GM18873 (cell line): ENCODE measurements around the gene GBP1.
"Not testable (repeated sequence)": the region's sequence is repeated elsewhere in the genome, so short reads cannot be mapped to it uniquely, and the experiment has no call there.

ENCODE experiments used
- ATAC-seq: cut with Tn5 transposase; IDR thresholded peaks from one replicate; pipeline ENCODE4 v1.9.1; 2021; ENCODE audit warnings: mild to moderate bottlenecking, moderate library complexity, moderate number of reproducible peaks; ENCODE audit not compliant: unreplicated experiment, low FRiP score

Gene GBP1, protein sequence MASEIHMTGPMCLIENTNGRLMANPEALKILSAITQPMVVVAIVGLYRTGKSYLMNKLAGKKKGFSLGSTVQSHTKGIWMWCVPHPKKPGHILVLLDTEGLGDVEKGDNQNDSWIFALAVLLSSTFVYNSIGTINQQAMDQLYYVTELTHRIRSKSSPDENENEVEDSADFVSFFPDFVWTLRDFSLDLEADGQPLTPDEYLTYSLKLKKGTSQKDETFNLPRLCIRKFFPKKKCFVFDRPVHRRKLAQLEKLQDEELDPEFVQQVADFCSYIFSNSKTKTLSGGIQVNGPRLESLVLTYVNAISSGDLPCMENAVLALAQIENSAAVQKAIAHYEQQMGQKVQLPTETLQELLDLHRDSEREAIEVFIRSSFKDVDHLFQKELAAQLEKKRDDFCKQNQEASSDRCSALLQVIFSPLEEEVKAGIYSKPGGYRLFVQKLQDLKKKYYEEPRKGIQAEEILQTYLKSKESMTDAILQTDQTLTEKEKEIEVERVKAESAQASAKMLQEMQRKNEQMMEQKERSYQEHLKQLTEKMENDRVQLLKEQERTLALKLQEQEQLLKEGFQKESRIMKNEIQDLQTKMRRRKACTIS

GRCh38 chr1:89065079-89065868 lies at the start of gene GBP1:
GBP1 (minus strand) TSS chr1:89065208; CDS start chr1:89063234, 1,974 bp downstream.
- ATAC-seq: peak; percentile 53

- ATAC-seq: no peak
Observed at GRCh38 chr1:89114662-89115061, 49.7 kb upstream of the GBP1 start.

- ATAC-seq: no peak
Observed at GRCh38 chr1:89112871-89113613, 48.0 kb upstream of the GBP1 start.

GRCh38 chr1:89104687-89105086 lies 39.7 kb upstream of the GBP1 start:
- no peak for ATAC-seq

DNA sequence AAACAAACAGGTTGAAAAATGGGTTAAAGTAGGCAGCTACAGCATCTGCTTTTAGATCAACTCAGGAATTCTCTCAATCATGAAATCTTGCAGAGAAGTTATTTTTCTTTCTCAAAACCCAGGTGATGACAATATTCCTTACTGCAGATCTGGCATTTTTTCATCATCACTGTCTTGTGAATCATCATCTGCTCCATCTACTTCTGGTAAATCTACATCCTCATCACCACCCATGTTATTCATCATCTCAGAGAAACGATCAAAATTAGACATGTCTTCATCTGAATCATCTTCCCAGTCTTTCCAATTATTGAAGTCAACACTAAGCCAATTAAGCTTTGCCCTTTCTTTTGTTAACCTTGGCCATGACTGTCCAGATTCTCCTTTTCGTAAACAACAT lies 39.1 kb upstream of the GBP1 start:
- no peak for ATAC-seq

DNA sequence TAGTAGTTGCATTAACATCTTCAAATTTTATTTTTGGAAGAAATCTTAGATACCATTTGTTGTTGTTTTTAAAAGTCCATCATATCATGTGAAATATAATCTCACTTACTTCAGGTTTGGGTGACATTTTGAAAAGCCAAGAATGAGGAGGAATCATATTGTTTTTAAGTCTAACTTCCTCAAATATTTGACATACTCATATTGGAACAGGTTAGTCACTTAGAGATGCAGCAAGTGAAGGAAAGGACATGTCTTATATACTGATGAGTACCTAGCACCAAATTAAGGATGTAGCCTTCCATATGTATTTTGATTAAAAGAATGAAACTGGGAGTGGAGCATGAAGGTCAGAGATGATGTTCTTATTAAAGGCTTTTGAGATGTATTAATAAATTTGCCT lies 37.0 kb upstream of the GBP1 start:
- ATAC-seq: no peak

- no peak for ATAC-seq
Observed at GRCh38 chr1:89100412-89100811, 35.4 kb upstream of the GBP1 start.

DNA sequence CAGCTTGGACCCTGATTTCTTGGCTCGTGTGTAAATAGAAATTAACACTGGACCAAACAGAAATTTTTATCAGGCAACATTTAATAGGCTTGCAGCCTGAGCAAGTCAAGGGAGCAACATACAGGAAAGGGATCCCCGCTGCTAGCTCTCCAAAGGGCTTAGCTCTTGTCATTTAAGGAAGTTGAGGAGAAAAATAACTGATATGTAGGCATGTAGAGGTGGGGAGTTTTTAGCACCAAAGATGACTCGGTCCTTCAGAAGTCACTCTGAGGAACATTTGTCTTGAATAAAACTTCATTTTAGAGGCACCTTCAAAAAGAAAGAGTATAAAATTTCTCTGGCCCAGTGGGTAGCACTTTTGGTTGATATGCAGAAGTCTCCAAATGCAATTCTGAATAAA lies 33.8 kb upstream of the GBP1 start:
- no peak for ATAC-seq

- ATAC-seq: no peak
Observed at GRCh38 chr1:89095737-89096136, 30.7 kb upstream of the GBP1 start.

GRCh38 chr1:89089962-89090361 lies 25.0 kb upstream of the GBP1 start:
- no peak for ATAC-seq

DNA sequence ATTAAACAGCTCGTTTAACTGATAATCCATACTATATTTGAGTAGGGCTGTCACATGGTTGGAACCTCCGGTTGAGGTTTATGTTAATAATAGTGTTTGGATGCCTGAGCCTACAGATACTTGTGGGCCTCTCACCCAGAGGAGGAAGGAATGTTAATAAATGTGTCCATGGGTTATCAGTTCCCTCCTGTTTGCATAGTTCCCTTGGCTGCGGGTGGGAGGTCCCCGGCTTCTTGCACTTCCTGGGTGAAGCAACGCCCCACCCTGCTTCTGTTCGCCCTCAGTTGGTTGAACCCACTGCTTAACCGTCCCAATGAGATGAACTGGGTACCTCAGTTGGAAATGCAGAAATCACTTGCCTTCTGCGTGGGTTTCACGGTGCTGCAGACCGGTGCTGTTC lies 23.6 kb upstream of the GBP1 start:
- ATAC-seq: no peak

- ATAC-seq: no peak
Observed at GRCh38 chr1:89087241-89087640, 22.2 kb upstream of the GBP1 start.

DNA sequence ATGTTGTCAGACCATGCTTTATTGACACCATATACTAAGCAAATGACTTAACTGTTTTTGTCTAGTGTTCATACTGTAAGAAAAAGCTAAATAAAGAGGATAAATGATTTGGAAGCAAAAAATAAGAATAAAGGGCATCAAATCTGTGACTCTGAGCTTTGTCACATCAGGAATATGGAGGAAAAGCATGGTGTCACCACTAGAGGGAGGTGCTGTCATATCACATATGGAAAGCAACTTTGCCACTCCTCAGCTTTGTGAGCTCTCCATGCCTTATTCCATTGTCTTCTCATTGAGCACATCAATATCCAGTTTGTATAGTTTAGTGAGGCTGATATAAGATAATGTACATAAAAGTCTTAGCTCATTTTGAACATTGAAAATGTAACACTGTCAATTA lies 20.8 kb upstream of the GBP1 start:
- ATAC-seq: no peak

DNA sequence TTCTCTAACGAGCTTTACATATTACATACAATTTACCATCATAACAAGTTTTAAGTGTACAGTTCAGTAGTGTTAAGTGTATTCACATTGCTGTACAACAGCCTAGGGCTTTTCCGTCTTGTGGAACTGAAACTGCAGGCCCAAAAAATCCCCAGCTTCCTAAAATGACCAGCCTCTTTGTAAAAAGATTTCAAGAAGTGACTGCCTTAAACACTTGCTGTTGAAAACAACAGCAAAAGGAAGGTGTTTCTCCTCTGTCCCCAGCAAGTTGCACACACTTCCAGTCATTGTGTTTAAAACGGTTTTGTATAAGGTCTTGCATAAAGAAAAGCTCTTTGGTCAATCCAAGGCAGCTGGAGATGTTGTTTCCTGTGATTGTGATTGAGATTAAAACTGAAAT lies 16.0 kb upstream of the GBP1 start:
- no peak for ATAC-seq

GRCh38 chr1:89080068-89080467 lies 15.1 kb upstream of the GBP1 start:
- not testable (repeated sequence) for ATAC-seq

DNA sequence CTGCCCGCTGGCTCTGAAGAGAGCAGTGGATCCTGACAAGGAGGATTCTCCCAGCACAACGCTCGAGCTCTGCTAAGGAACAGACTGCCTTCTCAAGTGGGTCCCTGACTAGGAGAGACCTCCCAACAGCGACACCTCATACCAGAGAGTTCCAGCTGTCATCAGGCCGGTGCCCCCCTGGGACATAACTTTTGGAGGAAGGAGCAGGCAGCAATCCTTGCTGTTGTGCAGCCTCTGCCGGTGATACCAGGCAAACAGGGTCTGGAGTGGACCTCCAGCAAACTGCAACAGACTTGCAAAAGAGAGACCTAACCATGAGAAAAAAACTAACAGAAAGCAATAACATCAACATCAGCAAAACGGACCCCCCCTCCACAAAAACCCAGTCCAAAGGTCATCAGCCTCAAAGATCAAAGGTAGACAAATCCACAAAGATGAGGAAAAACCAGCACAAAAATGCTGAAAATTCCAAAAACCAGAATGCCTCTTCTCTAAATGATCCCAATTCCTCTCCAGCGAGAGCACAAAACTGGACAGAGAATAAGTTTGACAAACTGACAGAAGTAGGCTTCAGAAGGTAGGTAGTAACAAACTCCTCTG lies 7.6 kb upstream of the GBP1 start:
- not testable (repeated sequence) for ATAC-seq

GRCh38 chr1:89070509-89070908 lies 5.5 kb upstream of the GBP1 start:
- no peak for ATAC-seq

- no peak for ATAC-seq
Observed at GRCh38 chr1:89069951-89070350, 4.9 kb upstream of the GBP1 start.

DNA sequence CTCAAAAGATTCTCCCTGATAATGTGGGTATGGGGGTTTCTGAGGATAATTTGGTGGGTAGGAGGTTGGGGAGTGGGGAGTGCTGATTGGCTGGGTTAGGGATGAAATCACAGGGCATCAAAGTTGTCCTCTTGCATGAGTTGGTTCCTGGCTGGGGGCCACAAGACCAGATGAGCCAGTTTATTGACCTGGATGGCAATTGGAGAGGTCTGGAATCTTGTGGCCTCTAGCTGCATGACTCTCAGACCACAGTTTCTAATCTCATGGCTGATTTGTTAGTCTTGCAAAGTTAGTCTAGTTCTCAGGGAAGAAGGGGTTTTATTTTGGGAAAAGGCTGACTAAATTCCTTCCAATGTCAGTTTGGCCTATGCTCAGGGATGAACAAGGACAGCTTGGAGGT lies 3.3 kb upstream of the GBP1 start:
- ATAC-seq: no peak

DNA sequence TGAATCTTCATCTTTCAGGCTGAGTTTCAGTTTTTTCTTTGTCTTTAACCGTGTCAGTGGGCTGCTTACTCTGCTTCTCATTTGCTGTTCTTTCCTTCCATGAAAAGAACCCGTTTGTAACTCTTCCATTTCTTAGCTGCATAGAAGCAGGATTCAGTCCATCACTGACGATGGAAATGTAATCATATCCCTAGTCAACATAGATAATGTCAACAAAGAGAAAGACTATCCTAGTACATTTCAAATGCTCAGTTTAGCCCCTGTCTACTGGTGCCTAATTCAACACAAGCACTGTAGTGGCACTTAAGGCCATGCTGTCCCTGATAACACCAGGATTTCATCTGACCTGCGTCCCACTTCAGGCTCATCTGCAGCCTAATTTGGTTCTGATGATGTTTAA lies 376 bp downstream of the GBP1 start:
- peak; percentile 25 for ATAC-seq
